ENCODE data around the gene ST6GALNAC3.

The ST6GALNAC3 gene

GRCh38 chr1:76508871-76509270 lies 434.3 kb downstream of the ST6GALNAC3 start:
- Histone ChIP-seq H3K4me3 (ENCODE audit: low read depth, low read length) (no peak overlapping the region), H3K36me3 (replicated peaks) (no peaks in the 10 kb centered on the region), H3K27ac (no peak overlapping the region), H3K27me3 (replicated peaks) (no peaks in the 10 kb centered on the region)
- in situ Hi-C loops (cut with HindIII; ENCODE audit: low pct_ligation_motif_present, low sequenced_read_pairs), result no loop called here
- no peak for TF ChIP-seq CTCF (IDR thresholded peaks at IDR 0.05; ENCODE audit: low read depth, low read length, missing control alignments)
- no peak for DNase-seq

- no peaks in the 10 kb centered on the region for H3K27me3 ChIP-seq (replicated peaks)
- in situ Hi-C loops (cut with HindIII; ENCODE audit: low pct_ligation_motif_present, low sequenced_read_pairs), result no loop called here
- no peak overlapping the region for H3K4me3 ChIP-seq (ENCODE audit: low read depth, low read length)
- no peak for DNase-seq
- TF ChIP-seq CTCF (IDR thresholded peaks at IDR 0.05; ENCODE audit: low read depth, low read length, missing control alignments), result no peak
- H3K36me3 ChIP-seq (replicated peaks), result no peaks in the 10 kb centered on the region
- no peak overlapping the region for H3K27ac ChIP-seq
These were observed 436.4 kb downstream of the ST6GALNAC3 start for GRCh38 chr1:76510672-76511557.

GRCh38 chr1:76511558-76512179 lies 437.1 kb downstream of the ST6GALNAC3 start:
- Histone ChIP-seq H3K4me3 (ENCODE audit: low read depth, low read length) (no peak overlapping the region), H3K27ac (no peak overlapping the region), H3K27me3 (replicated peaks) (no peaks in the 10 kb centered on the region), H3K36me3 (replicated peaks) (no peaks in the 10 kb centered on the region)
- in situ Hi-C loops (cut with HindIII; ENCODE audit: low pct_ligation_motif_present, low sequenced_read_pairs), result no loop called here
- DNase-seq, result no peak
- no peak for TF ChIP-seq CTCF (IDR thresholded peaks at IDR 0.05; ENCODE audit: low read depth, low read length, missing control alignments)

- no peaks in the 10 kb centered on the region for H3K27me3 ChIP-seq (replicated peaks)
- no peak for TF ChIP-seq CTCF (IDR thresholded peaks at IDR 0.05; ENCODE audit: low read depth, low read length, missing control alignments)
- no peak overlapping the region for H3K4me3 ChIP-seq (ENCODE audit: low read depth, low read length)
- no peak overlapping the region for H3K27ac ChIP-seq
- no peak for DNase-seq
- in situ Hi-C loops (cut with HindIII; ENCODE audit: low pct_ligation_motif_present, low sequenced_read_pairs), result no loop called here
- no peaks in the 10 kb centered on the region for H3K36me3 ChIP-seq (replicated peaks)
These were observed 456.4 kb downstream of the ST6GALNAC3 start for GRCh38 chr1:76530953-76531352.

GRCh38 chr1:76541618-76542017 lies 467.1 kb downstream of the ST6GALNAC3 start:
- Histone ChIP-seq H3K4me3 (ENCODE audit: low read depth, low read length) (no peak overlapping the region), H3K36me3 (replicated peaks) (no peaks in the 10 kb centered on the region), H3K27ac (no peak overlapping the region), H3K27me3 (replicated peaks) (no peaks in the 10 kb centered on the region)
- no peak for TF ChIP-seq CTCF (IDR thresholded peaks at IDR 0.05; ENCODE audit: low read depth, low read length, missing control alignments)
- in situ Hi-C loops (cut with HindIII; ENCODE audit: low pct_ligation_motif_present, low sequenced_read_pairs), result no loop called here
- no peak for DNase-seq
